ENCODE measurements around the gene RABGAP1L. TPM values are rescaled to one million over a fixed set of nuclear protein-coding genes. Genes with fewer than 3 reads are reported as not detected.
"Not testable (repeated sequence)": the region's sequence is repeated elsewhere in the genome, so short reads cannot be mapped to it uniquely, and the experiment has no call there.

Gene RABGAP1L
- total RNA-seq, 4 donors from 2014 or later, result 31.7 to 49.7 (median 34.3) TPM

- DNase-seq (ENCODE audit: low spot score) (no peak), ATAC-seq (ENCODE audit: low FRiP score) (no peak)
- TF ChIP-seq CTCF (IDR thresholded peaks at IDR 0.05), result no peak
Measured at GRCh38 chr1:174398246-174398645, 238.9 kb downstream of the RABGAP1L start.

- ATAC-seq (ENCODE audit: low FRiP score) (no peak), DNase-seq (ENCODE audit: low spot score) (no peak)
- TF ChIP-seq CTCF (IDR thresholded peaks at IDR 0.05), result no peak
Measured at GRCh38 chr1:174399211-174399610, 239.9 kb downstream of the RABGAP1L start.

GRCh38 chr1:174401075-174401474 lies 241.8 kb downstream of the RABGAP1L start:
- TF ChIP-seq CTCF (IDR thresholded peaks at IDR 0.05), result no peak

GRCh38 chr1:174405219-174405618 lies 245.9 kb downstream of the RABGAP1L start:
- TF ChIP-seq CTCF (IDR thresholded peaks at IDR 0.05), result no peak
- ATAC-seq (ENCODE audit: low FRiP score), result no peak
- no peak for DNase-seq (ENCODE audit: low spot score)

More at GRCh38 chr1:174401075-174401474, 241.8 kb downstream of the RABGAP1L start:
- no peak for ATAC-seq (ENCODE audit: low FRiP score)
- DNase-seq (ENCODE audit: low spot score), result no peak

- DNase-seq (ENCODE audit: low spot score), result no peak
- no peak for TF ChIP-seq CTCF (IDR thresholded peaks at IDR 0.05)
- no peak for ATAC-seq (ENCODE audit: low FRiP score)
Measured at GRCh38 chr1:174406421-174406820, 247.1 kb downstream of the RABGAP1L start.

- ATAC-seq (ENCODE audit: low FRiP score) (no peak), DNase-seq (ENCODE audit: low spot score) (no peak)
- no peak for TF ChIP-seq CTCF (IDR thresholded peaks at IDR 0.05)
Measured at GRCh38 chr1:174407665-174408064, 248.3 kb downstream of the RABGAP1L start.

GRCh38 chr1:174408146-174408545 lies 248.8 kb downstream of the RABGAP1L start:
- TF ChIP-seq CTCF (IDR thresholded peaks at IDR 0.05), result no peak
- ATAC-seq (ENCODE audit: low FRiP score), result no peak

GRCh38 chr1:174409801-174410200 lies 250.5 kb downstream of the RABGAP1L start:
- ATAC-seq (ENCODE audit: low FRiP score); DNase-seq (ENCODE audit: low spot score): not testable (repeated sequence)

More at GRCh38 chr1:174408146-174408545, 248.8 kb downstream of the RABGAP1L start:
- no peak for DNase-seq (ENCODE audit: low spot score)
